KOPT-K1 (cell line): ENCODE data around the gene CR2.
"Not testable (repeated sequence)": the region's sequence is repeated elsewhere in the genome, so short reads cannot be mapped to it uniquely, and the experiment has no call there.

Experiments
- H3K27ac ChIP-seq: fragments of 200-600 bp; sonication (generic); 2 replicates; pipeline ENCODE4 v1.5.1; 2016; ENCODE audit warnings: antibody characterized with exemption, mild to moderate bottlenecking, low read depth, low read length; ENCODE audit not compliant: poor library complexity, severe bottlenecking
- H3K36me3 ChIP-seq: fragments of 200-600 bp; sonication (generic); 2 replicates; pipeline ENCODE4 v1.5.1; 2017; ENCODE audit warnings: antibody characterized with exemption, mild to moderate bottlenecking, low read length, moderate library complexity; ENCODE audit not compliant: insufficient read depth
- H3K9me3 ChIP-seq: fragments of 200-600 bp; sonication (generic); 2 replicates; pipeline ENCODE4 v1.5.1; 2017; ENCODE audit warnings: antibody characterized with exemption, low read length, mild to moderate bottlenecking; ENCODE audit not compliant: insufficient read depth, poor library complexity, severe bottlenecking

Gene CR2

GRCh38 chr1:207429963-207430362 lies 24.2 kb upstream of the CR2 start:
- no peak overlapping the region for H3K27ac ChIP-seq
- no peaks in the 10 kb centered on the region for H3K36me3 ChIP-seq
- H3K9me3 ChIP-seq: no peaks in the 10 kb centered on the region

GRCh38 chr1:207430602-207431001 lies 23.5 kb upstream of the CR2 start:
- Histone ChIP-seq H3K27ac (no peak overlapping the region), H3K36me3 (no peaks in the 10 kb centered on the region), H3K9me3 (no peaks in the 10 kb centered on the region)

- no peaks in the 10 kb centered on the region for H3K9me3 ChIP-seq
- no peak overlapping the region for H3K27ac ChIP-seq
- no peaks in the 10 kb centered on the region for H3K36me3 ChIP-seq
These were observed 22.6 kb upstream of the CR2 start for GRCh38 chr1:207431508-207431907.

GRCh38 chr1:207433435-207433834 lies 20.7 kb upstream of the CR2 start:
- Histone ChIP-seq H3K27ac (no peak overlapping the region), H3K9me3 (no peaks in the 10 kb centered on the region), H3K36me3 (no peaks in the 10 kb centered on the region)

GRCh38 chr1:207436746-207437145 lies 17.4 kb upstream of the CR2 start:
- H3K36me3 ChIP-seq, H3K9me3 ChIP-seq, H3K27ac ChIP-seq: not testable (repeated sequence)

- Histone ChIP-seq H3K9me3 (no peaks in the 10 kb centered on the region), H3K36me3 (no peaks in the 10 kb centered on the region), H3K27ac (no peak overlapping the region)
These were observed 13.5 kb upstream of the CR2 start for GRCh38 chr1:207440626-207441025.

- Histone ChIP-seq H3K9me3 (no peaks in the 10 kb centered on the region), H3K27ac (no peak overlapping the region), H3K36me3 (no peaks in the 10 kb centered on the region)
These were observed 9.5 kb upstream of the CR2 start for GRCh38 chr1:207444514-207445217.

GRCh38 chr1:207453710-207454045 lies 450 bp upstream of the CR2 start:
- no peak overlapping the region for H3K27ac ChIP-seq
- no peaks in the 10 kb centered on the region for H3K36me3 ChIP-seq
- H3K9me3 ChIP-seq: no peaks in the 10 kb centered on the region

- no peaks in the 10 kb centered on the region for H3K36me3 ChIP-seq
- no peaks in the 10 kb centered on the region for H3K9me3 ChIP-seq
- H3K27ac ChIP-seq: peak overlapping the region; percentile 94
These were observed 1.1 kb downstream of the CR2 start for GRCh38 chr1:207455183-207455754.

GRCh38 chr1:207458414-207458813 lies 4.3 kb downstream of the CR2 start:
- H3K9me3 ChIP-seq: no peaks in the 10 kb centered on the region
- no peaks in the 10 kb centered on the region for H3K36me3 ChIP-seq
- H3K27ac ChIP-seq: peak overlapping the region; percentile 94

GRCh38 chr1:207459008-207459407 lies 4.9 kb downstream of the CR2 start:
- Histone ChIP-seq H3K27ac (peak overlapping the region; percentile 94), H3K9me3 (no peaks in the 10 kb centered on the region), H3K36me3 (no peaks in the 10 kb centered on the region)

- H3K36me3 ChIP-seq: no peaks in the 10 kb centered on the region
- peak overlapping the region; percentile 94 for H3K27ac ChIP-seq
- H3K9me3 ChIP-seq: no peaks in the 10 kb centered on the region
These were observed 7.5 kb downstream of the CR2 start for GRCh38 chr1:207461649-207462048.

GRCh38 chr1:207462535-207462934 lies 8.4 kb downstream of the CR2 start:
- Histone ChIP-seq H3K9me3 (no peaks in the 10 kb centered on the region), H3K27ac (peak overlapping the region; percentile 94), H3K36me3 (no peaks in the 10 kb centered on the region)

- H3K36me3 ChIP-seq: no peaks in the 10 kb centered on the region
- H3K27ac ChIP-seq: peak overlapping the region; percentile 94
- no peaks in the 10 kb centered on the region for H3K9me3 ChIP-seq
These were observed 8.9 kb downstream of the CR2 start for GRCh38 chr1:207463021-207463420.

- Histone ChIP-seq H3K9me3 (no peaks in the 10 kb centered on the region), H3K27ac (peak overlapping the region; percentile 94), H3K36me3 (no peaks in the 10 kb centered on the region)
These were observed 9.4 kb downstream of the CR2 start for GRCh38 chr1:207463571-207463970.

- H3K9me3 ChIP-seq: no peaks in the 10 kb centered on the region
- peaks cover 22% of the 10 kb centered on the region; the same call in 1 of the 2 replicates for H3K36me3 ChIP-seq
- peak overlapping the region; percentile 55 for H3K27ac ChIP-seq
These were observed 16.8 kb downstream of the CR2 start for GRCh38 chr1:207470927-207471326.
